ENCODE measurements around the gene DGKB.

The DGKB gene

GRCh38 chr7:14630048-14630447 lies 272.5 kb downstream of the DGKB start:
- no peak for TF ChIP-seq CTCF (IDR thresholded peaks at IDR 0.05; ENCODE audit: low read depth, low read length)
- H3K4me3 ChIP-seq (ENCODE audit: low read depth, low read length), result no peak overlapping the region

GRCh38 chr7:14628516-14628915 lies 274.0 kb downstream of the DGKB start:
- no peak overlapping the region for H3K4me3 ChIP-seq (ENCODE audit: low read depth, low read length)
- TF ChIP-seq CTCF (IDR thresholded peaks at IDR 0.05; ENCODE audit: low read depth, low read length), result no peak

DNA sequence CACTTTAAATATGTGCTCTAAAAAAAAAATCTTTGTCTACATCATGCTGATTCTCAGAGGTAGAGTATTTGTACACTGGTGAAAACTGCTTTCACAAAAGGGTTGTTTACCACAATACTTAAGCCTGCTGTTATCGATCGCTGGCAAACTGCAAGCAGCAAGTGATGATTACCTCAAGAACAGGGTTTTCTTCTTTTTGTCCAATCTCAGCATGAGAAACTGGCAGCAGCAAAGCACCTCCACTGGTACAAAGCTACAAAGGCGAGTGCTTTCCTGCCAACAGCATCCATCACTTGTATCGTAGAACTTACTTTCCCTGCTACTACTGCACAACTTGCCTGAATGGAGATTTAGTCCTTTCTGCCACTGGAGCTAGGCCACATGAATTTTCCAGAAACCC lies 276.5 kb downstream of the DGKB start:
- no peak for TF ChIP-seq CTCF (IDR thresholded peaks at IDR 0.05; ENCODE audit: low read depth, low read length)
- no peak overlapping the region for H3K4me3 ChIP-seq (ENCODE audit: low read depth, low read length)

GRCh38 chr7:14622559-14622958 lies 280.0 kb downstream of the DGKB start:
- TF ChIP-seq CTCF (IDR thresholded peaks at IDR 0.05; ENCODE audit: low read depth, low read length), result no peak
- H3K4me3 ChIP-seq (ENCODE audit: low read depth, low read length), result no peak overlapping the region

- no peak for TF ChIP-seq CTCF (IDR thresholded peaks at IDR 0.05; ENCODE audit: low read depth, low read length)
- H3K4me3 ChIP-seq (ENCODE audit: low read depth, low read length), result no peak overlapping the region
These were observed 296.4 kb downstream of the DGKB start for GRCh38 chr7:14606101-14606500.

DNA sequence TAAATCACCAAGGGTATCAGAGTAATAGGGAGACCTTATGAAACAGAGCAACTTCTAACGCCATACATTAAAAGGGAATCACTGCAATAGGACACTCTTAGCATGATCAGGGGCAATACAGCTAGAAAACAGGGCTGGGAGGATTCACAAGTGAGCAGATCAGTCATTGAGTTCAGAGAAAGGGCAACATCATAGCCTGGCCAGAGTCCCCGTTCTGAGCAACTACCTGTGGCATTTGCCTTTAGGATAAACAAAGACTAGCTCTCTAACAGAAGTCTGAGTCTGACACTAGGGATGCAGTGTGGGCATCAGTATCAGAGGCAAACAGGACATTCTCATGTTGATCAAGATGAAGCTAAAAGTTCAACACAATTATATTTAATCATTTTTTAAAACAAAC lies 297.9 kb downstream of the DGKB start:
- TF ChIP-seq CTCF (IDR thresholded peaks at IDR 0.05; ENCODE audit: low read depth, low read length), result no peak
- H3K4me3 ChIP-seq (ENCODE audit: low read depth, low read length), result no peak overlapping the region

DNA sequence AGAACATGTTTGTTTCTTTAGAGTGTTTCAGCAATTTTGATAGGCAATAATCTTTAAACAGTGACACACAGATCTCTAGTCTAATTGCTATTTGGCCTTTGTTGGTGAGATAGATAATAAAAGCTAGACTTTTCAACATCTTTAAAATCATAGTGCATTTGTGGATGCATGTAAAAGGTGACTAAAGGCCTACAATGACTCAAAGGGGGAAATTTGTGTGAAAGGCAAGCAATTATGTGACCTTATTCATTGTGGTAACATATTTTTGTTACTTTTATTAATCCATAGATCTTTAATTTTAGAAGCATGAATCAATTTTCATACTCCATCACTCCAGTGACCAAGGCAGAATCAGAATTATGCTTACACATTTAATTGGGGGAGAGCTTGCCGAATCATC lies 299.7 kb downstream of the DGKB start:
- no peak for TF ChIP-seq CTCF (IDR thresholded peaks at IDR 0.05; ENCODE audit: low read depth, low read length)
- H3K4me3 ChIP-seq (ENCODE audit: low read depth, low read length), result no peak overlapping the region

Data from WI38 (cell line).